UCSD-AML1 (cell line): ENCODE data around the gene OSBP2.

Experiments
- DNase-seq: peaks from one replicate; lab custom pipeline; 2025; ENCODE audit not compliant: unreplicated experiment; lab: John Stamatoyannopoulos, UW

Gene OSBP2

DNA sequence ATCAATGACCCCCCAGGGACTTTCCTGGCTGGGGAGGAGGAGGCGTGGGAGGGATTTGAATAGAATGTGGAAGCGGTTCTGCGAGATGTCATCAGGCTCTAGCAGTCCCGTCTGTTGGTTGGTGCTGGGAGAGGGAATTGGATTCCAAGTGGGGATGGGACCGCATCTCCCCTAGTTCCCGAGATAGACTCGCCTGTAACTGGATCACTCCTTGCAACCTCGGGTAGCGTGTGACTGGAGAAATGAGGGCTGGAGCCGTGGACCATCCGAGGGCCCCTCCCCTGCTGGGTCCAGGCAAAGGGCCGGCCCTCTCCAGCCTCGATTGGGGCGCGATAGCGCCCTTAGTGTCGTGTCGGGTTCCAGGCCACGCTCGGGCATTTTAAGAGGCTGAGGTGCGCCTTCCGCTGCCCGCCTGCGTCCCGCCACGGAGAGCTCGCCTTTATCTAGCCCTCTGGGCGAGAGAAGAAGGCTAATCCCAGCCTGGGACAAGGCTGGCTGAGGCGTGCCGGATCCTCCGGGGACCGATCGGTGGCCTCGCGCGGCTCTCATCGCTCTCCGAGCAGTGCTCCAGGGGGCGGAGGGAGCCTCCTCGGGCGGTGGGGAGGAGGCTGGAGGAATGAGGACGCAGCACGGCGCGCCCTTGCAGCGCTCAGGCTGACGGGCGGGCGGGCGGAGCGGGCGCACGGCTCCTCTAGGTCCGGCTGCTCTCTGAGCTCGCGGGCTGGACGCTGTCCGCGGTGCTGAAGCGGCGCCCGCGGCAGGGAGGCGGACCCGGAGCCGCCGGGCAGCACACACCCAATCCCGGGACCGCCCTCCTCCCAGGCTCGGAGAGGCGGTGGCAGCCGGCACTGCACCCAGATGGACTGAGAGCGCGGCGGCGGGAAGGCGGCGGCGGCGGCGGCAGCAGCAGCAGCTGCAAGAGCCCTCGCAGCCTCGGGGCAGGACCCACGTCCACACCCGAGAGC lies 107.8 kb downstream of the OSBP2 start:
- DNase-seq, result peak; percentile 91

DNA sequence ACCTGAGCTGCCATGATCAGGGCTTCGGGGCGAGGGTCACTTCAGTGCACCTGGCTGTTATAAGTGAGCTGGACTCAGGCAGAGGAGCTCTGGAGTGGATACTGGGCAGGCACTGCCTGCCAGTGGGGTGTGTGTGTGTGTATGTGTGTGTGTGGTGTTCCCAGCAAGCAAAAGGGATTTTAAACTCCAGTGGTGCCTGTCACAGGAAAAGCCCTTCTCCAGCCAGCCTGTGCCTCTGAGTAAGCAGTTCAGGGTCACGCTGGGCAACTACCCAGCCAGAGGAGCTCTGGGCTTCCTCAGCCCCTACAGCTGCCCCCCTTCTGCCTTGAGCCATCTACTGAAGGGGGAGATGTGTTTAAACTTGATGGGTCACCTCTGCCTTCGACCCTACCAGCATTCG lies 109.0 kb downstream of the OSBP2 start:
- no peak for DNase-seq

DNA sequence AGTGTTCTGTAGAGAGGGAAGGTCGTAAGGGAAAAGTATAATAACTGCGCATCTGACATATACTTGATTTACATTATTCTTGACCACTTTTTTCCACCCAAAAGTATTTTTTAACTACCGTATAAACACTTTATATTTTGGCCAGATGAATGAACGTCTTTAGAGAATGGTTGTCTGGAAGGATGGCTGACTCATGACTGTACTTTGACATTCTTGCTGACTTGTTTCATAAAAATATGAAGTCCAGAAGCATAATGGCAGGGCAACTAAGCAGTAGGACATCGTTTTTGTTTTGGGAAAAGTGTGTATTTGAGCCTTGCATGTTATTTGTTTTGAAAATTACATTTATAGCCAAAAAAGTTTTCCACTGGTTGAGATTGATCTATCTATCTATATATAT lies 110.0 kb downstream of the OSBP2 start:
- DNase-seq, result no peak

DNA sequence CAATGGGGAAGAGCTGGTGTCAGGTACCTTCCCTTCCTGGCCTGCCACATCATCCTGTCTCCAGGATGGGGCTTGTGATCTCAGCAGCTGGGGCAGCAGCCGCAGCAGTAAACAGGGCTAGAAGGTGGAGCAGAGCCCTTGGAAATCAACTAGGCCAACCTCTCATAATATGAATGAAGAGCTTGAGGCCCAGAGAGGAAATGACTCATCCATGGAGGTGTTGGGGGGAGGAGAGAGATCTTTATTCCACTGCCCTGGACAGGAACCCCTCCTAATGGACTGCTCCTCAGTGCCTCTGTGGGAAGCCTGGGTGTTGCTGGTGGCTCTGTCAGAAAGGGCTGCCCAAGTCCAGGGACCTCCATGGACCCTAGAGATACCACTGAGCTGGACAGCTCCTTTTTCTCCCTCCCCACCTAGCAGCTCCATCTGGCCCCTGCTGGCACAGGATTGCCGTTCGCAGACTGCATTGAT lies 111.8 kb downstream of the OSBP2 start:
- no peak for DNase-seq

GRCh38 chr22:30809086-30809485 lies 114.4 kb downstream of the OSBP2 start:
- no peak for DNase-seq

DNA sequence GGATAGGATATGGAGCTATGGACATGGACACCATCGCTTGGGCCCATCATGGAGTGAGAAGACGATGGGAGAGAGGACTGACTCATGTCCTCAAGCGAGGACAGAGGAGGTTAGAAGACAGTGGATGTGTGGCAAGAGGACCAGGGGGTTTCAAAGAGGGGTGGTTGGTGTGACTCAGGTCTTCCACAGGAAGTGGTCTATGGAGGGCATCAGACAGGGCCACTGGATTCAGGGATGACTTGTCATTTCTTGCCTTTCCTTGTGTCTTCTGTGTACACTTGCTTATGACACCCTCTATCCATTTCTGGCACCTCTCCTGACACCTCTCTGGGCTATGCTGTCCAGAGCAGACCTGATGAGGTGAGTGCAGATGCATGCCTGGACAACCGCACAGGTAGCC lies 115.4 kb downstream of the OSBP2 start:
- DNase-seq, result no peak

- DNase-seq, result no peak
These were observed 119.3 kb downstream of the OSBP2 start for GRCh38 chr22:30813936-30814335.

DNA sequence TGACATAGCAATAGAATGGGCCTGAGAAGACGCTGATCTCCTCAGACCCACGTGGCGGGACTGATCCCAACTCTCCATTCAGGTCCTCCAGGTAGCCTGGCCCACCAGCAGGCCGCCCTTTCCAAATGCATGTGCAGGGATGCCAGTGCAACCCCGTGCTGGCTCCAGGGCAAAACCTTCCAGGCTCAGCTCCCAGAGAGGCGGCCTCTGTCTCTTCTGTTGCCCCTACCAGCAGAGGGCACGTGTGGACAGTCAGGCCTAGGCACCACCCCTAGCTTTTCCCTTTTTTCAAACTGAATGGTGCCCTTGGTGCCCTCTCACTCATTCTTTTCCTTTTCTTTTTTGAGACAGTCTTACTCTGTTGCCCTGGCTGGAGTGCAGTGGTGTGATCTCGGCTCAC lies 121.7 kb downstream of the OSBP2 start:
- no peak for DNase-seq

GRCh38 chr22:30821381-30821780 lies 126.7 kb downstream of the OSBP2 start:
- DNase-seq, result no peak

DNA sequence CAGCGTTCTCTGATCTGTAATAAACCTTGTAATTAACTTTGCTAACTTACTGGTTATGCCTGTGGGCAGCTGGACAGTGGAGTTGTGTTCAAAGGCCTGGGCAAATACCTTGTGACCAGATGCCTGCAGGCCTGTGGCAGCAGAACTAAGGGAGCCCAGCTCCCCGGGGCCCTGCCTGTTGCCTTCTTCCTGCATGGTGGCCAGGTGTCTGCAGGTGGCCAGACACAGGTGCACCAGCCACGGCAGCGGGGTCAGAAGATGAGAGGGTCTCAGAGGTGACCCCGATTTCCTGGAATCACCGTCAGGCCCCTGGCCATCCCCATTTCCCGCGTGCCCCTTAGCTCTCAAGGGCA lies 127.2 kb downstream of the OSBP2 start:
- DNase-seq, result no peak

GRCh38 chr22:30822216-30823014 lies 127.7 kb downstream of the OSBP2 start:
- no peak for DNase-seq

- no peak for DNase-seq
These were observed 128.3 kb downstream of the OSBP2 start for GRCh38 chr22:30823015-30823370.

- no peak for DNase-seq
These were observed 129.4 kb downstream of the OSBP2 start for GRCh38 chr22:30824096-30824495.

- no peak for DNase-seq
These were observed 130.0 kb downstream of the OSBP2 start for GRCh38 chr22:30824711-30825110.

GRCh38 chr22:30825711-30826505 lies 131.2 kb downstream of the OSBP2 start:
- no peak for DNase-seq

GRCh38 chr22:30826670-30827355 lies 132.1 kb downstream of the OSBP2 start:
- DNase-seq, result no peak

DNA sequence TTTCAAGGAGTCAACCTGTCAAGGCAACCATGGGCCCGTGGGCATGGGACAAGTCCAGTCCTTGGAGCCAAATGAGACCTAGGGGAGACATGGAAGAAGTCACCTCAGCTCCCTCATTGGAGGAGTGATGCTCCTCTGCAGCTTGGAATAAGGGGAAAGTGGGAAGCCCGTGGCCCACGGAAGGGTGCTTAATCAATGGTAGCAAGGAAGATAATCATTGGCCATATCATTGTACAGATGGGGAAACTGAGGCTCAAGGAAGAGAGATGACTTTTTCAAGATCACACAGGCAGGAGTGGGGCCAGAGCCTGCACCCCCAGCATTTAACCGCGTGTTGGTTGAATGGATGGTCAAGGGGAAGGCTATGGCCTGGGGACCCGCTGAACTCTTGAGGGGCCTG lies 133.0 kb downstream of the OSBP2 start:
- DNase-seq, result no peak

DNA sequence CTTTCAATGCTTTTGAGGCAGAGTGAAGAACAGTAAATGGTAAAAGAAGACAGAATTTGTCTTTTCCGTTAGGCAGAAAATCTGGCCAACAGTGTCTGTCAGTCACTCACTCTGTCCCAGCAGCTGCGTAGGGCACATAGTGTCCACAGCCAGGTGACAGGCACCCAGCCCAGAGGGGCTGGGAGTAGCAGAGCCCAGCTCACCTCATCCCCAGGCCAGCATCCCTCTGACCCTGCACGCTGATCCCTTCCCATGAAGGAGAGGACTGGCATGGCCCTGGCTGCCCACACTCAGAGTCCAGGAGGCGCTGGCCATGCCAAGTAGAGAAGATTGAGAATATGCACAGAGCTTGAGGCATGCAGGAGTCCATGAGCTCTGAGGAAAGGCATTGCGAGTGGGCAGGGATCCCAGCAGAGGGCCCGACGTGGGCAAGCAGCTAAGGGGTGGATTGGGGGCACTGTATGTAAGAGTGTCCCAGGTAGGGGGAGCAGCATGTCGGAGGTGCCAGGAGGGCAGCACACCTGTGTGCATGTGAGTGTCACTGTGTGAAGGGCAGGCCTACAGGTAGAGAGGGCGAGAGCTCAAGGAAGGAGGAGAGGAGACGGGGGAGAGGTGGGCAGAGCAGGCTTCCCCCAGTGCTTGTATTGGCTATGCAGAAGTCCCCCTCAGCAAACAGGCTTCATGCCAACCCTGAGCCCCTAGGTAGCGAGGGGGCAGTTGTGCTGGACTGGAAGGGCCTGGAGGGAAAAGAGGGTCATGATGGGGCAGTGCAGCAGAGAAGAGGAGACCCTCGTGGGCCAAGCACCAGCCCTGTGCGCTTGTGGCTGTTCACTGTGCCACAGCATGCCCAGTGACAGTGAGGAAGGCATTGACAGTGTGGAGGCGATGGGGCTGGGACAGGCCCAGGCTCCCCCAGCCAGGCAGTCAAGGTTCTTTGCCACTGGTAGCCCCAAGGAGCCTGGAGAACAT lies 133.8 kb downstream of the OSBP2 start:
- DNase-seq, result no peak

GRCh38 chr22:30829901-30830550 lies 135.4 kb downstream of the OSBP2 start:
- no peak for DNase-seq
